Measurements from ENCODE around the gene UBE2J2.

Gene UBE2J2

GRCh38 chr1:1286313-1287261, 12.9 kb upstream of the UBE2J2 start:
- no peaks in the 10 kb centered on the region for H3K4me1 ChIP-seq (ENCODE audit: control insufficient read depth, insufficient read depth, low read length)
- no peaks in the 10 kb centered on the region for H3K9me3 ChIP-seq (ENCODE audit: control insufficient read depth, insufficient read depth, low read length)
- no peak for DNase-seq (ENCODE audit: low read depth, low spot score)
- WGBS (ENCODE audit: insufficient coverage, insufficient read length): no CpG with 5 or more reads among the region's 50 CpGs
- no peak overlapping the region; the same call in 1 of the 2 replicates for H3K4me3 ChIP-seq (ENCODE audit: low read length)
- H3K36me3 ChIP-seq (ENCODE audit: control insufficient read depth, insufficient read depth, low read length): no peaks in the 10 kb centered on the region; the same call in 1 of the 2 replicates
- H3K27ac ChIP-seq (ENCODE audit: low read length): no peak overlapping the region
- H3K27me3 ChIP-seq (ENCODE audit: control insufficient read depth, insufficient read depth, low read length): no peaks in the 10 kb centered on the region

DNA sequence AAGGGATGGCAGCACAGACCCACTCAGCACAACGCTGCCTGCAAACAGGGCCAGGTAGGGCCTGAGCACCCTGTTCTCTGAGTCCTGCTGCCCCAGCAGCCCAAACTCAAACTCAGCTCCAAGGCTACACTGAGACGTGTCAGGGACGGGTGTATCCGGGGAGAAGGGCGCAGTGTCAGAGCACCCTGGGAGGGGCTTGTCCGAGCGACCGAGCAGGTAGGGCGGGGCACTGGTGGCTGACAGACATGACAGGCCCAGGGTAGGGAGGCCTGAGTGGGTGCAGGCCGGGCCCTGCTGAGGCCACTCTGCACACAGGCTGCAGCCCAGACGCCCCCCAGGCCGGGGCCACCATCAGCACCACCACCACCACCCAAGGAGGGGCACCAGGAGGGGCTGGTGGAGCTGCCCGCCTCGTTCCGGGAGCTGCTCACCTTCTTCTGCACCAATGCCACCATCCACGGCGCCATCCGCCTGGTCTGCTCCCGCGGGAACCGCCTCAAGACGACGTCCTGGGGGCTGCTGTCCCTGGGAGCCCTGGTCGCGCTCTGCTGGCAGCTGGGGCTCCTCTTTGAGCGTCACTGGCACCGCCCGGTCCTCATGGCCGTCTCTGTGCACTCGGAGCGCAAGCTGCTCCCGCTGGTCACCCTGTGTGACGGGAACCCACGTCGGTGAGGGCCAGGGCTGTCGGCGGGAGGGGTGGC, 12.1 kb upstream of the UBE2J2 start:
- H3K4me1 ChIP-seq (ENCODE audit: control insufficient read depth, insufficient read depth, low read length): no peaks in the 10 kb centered on the region
- H3K4me3 ChIP-seq (ENCODE audit: low read length): no peak overlapping the region
- no peaks in the 10 kb centered on the region for H3K9me3 ChIP-seq (ENCODE audit: control insufficient read depth, insufficient read depth, low read length)
- no peaks in the 10 kb centered on the region; the same call in 1 of the 2 replicates for H3K36me3 ChIP-seq (ENCODE audit: control insufficient read depth, insufficient read depth, low read length)
- DNase-seq (ENCODE audit: low read depth, low spot score): no peak
- H3K27me3 ChIP-seq (ENCODE audit: control insufficient read depth, insufficient read depth, low read length): no peaks in the 10 kb centered on the region
- H3K27ac ChIP-seq (ENCODE audit: low read length): no peak overlapping the region
- WGBS (ENCODE audit: insufficient coverage, insufficient read length): no CpG with 5 or more reads among the region's 37 CpGs

DNA sequence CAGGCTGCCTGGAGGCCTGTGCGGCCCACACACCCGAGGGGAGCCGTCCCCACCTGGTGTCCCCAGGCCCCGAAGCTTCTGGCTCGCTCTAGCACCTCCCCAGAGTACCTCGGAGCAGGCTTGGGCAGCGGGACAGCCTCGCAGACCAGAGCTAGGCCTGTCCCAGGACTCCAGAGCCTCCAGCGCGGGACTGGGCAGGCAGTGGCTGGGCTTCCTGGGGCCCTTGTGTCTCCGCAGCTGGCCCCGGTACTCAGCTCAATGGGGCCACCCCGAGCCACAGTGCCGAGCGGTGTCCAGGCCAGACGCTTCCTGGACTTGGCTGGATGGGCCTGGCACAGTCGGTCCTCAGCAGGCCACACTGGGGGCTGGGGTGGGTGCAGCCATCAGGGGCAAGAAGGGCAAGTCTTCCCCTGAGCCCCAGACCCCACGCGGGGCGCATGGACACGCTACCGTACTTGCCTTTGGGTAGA, 11.5 kb upstream of the UBE2J2 start:
- no peaks in the 10 kb centered on the region for H3K9me3 ChIP-seq (ENCODE audit: control insufficient read depth, insufficient read depth, low read length)

DNA sequence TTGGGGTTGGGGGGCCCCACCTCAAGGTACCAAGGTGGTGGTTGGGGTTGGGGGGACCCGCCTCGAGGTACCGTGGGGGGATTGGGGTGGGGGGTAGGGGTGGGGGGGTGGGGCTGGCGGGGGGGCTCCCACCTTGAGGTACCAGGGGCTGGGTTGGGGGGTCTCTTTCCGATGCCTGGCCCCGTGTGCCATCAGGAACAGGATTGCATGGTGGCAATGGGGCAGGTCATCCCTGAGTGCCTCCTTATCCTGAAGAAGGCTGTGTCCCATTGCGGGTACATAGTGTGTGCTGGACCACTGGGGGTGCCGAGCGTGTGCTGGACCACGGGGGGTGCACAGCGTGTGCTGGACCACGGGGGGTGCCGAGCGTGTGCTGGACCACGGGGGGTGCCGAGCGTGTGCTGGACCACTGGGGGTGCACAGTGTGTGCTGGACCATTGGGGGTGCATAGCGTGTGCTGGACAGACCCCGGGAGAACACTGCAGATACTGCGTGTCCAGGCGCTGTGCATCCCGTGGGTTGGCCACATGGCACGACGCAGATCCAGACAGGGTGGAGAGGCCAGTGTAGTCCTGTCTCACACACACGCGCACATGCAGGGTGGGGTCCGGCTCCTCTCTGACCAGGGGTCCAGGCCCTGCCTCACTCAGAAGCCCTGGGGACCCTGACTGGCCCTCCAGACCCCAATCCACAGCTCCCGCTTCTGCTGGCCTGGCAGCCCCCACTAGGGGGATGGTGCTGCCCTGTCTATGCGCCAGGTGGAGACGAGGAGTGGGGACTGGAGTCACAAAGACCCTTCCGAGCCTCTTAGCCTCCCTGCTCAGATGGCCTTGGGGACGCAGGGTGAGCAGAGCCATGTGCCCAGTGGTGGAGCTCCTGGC, 10.8 kb upstream of the UBE2J2 start:
- no peak overlapping the region for H3K4me3 ChIP-seq (ENCODE audit: low read length)
- no peaks in the 10 kb centered on the region for H3K27me3 ChIP-seq (ENCODE audit: control insufficient read depth, insufficient read depth, low read length)
- no peaks in the 10 kb centered on the region for H3K9me3 ChIP-seq (ENCODE audit: control insufficient read depth, insufficient read depth, low read length)
- DNase-seq (ENCODE audit: low read depth, low spot score): no peak
- no CpG with 5 or more reads among the region's 32 CpGs for WGBS (ENCODE audit: insufficient coverage, insufficient read length)
- H3K36me3 ChIP-seq (ENCODE audit: control insufficient read depth, insufficient read depth, low read length): no peaks in the 10 kb centered on the region; the same call in 1 of the 2 replicates
- H3K4me1 ChIP-seq (ENCODE audit: control insufficient read depth, insufficient read depth, low read length): no peaks in the 10 kb centered on the region
- no peak overlapping the region for H3K27ac ChIP-seq (ENCODE audit: low read length)

More for the DNA sequence above, 11.5 kb upstream of the UBE2J2 start:
- H3K27me3 ChIP-seq (ENCODE audit: control insufficient read depth, insufficient read depth, low read length): no peaks in the 10 kb centered on the region
- no peak overlapping the region for H3K4me3 ChIP-seq (ENCODE audit: low read length)
- H3K4me1 ChIP-seq (ENCODE audit: control insufficient read depth, insufficient read depth, low read length): no peaks in the 10 kb centered on the region
- H3K27ac ChIP-seq (ENCODE audit: low read length): no peak overlapping the region
- H3K36me3 ChIP-seq (ENCODE audit: control insufficient read depth, insufficient read depth, low read length): no peaks in the 10 kb centered on the region; the same call in 1 of the 2 replicates
- no CpG with 5 or more reads among the region's 22 CpGs for WGBS (ENCODE audit: insufficient coverage, insufficient read length)
- DNase-seq (ENCODE audit: low read depth, low spot score): no peak

DNA sequence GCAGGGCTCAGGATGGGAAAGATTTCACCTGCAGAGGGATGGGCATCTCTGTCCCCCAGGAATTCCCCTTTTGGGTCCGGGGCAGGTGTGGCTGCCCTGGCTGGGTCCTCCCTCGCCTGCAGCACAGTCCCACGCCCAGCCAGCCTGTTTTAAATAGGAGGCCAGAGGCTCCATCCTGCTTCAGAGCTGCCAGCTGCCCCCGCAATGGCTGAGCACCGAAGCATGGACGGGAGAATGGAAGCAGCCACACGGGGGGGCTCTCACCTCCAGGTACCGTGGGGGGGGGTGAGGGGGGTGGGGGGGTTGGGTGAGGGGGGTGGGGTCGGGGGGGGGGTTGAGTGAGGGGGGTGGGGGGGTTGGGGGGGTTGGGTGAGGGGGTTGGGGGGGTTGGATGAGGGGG, 10.2 kb upstream of the UBE2J2 start:
- Histone ChIP-seq H3K9me3 (ENCODE audit: control insufficient read depth, insufficient read depth, low read length) (no peaks in the 10 kb centered on the region), H3K36me3 (ENCODE audit: control insufficient read depth, insufficient read depth, low read length) (no peaks in the 10 kb centered on the region; the same call in 1 of the 2 replicates), H3K4me1 (ENCODE audit: control insufficient read depth, insufficient read depth, low read length) (no peaks in the 10 kb centered on the region; the same call in 1 of the 2 replicates), H3K4me3 (ENCODE audit: low read length) (no peak overlapping the region), H3K27ac (ENCODE audit: low read length) (no peak overlapping the region), H3K27me3 (ENCODE audit: control insufficient read depth, insufficient read depth, low read length) (no peaks in the 10 kb centered on the region)
- no peak for DNase-seq (ENCODE audit: low read depth, low spot score)
- no CpG with 5 or more reads among the region's 9 CpGs for WGBS (ENCODE audit: insufficient coverage, insufficient read length)

DNA sequence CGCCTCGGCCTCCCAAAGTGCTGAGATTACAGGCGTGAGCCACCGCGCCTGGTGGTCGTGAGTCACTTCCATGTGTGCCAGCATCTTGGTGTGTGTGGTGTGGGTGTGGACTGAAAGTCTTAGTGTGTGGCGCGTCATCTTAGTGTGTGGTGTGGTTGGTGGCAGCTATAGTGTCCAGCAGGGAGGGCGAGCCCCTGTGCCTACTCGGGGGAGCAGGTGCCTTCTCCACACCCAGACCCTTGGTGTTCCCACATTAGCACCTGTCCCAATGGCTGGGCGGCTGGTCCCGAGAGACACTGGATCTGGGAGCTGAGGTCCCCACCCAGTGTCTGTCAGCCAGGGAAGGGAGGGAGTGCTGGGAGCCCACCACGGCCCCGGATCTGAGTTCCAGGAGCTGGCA, 9.3 kb upstream of the UBE2J2 start:
- Histone ChIP-seq H3K36me3 (ENCODE audit: control insufficient read depth, insufficient read depth, low read length) (no peaks in the 10 kb centered on the region; the same call in 1 of the 2 replicates), H3K4me1 (ENCODE audit: control insufficient read depth, insufficient read depth, low read length) (no peaks in the 10 kb centered on the region; the same call in 1 of the 2 replicates), H3K4me3 (ENCODE audit: low read length) (no peak overlapping the region), H3K27ac (ENCODE audit: low read length) (no peak overlapping the region), H3K9me3 (ENCODE audit: control insufficient read depth, insufficient read depth, low read length) (no peaks in the 10 kb centered on the region), H3K27me3 (ENCODE audit: control insufficient read depth, insufficient read depth, low read length) (no peaks in the 10 kb centered on the region)
- no CpG with 5 or more reads among the region's 14 CpGs for WGBS (ENCODE audit: insufficient coverage, insufficient read length)
- no peak for DNase-seq (ENCODE audit: low read depth, low spot score)

DNA sequence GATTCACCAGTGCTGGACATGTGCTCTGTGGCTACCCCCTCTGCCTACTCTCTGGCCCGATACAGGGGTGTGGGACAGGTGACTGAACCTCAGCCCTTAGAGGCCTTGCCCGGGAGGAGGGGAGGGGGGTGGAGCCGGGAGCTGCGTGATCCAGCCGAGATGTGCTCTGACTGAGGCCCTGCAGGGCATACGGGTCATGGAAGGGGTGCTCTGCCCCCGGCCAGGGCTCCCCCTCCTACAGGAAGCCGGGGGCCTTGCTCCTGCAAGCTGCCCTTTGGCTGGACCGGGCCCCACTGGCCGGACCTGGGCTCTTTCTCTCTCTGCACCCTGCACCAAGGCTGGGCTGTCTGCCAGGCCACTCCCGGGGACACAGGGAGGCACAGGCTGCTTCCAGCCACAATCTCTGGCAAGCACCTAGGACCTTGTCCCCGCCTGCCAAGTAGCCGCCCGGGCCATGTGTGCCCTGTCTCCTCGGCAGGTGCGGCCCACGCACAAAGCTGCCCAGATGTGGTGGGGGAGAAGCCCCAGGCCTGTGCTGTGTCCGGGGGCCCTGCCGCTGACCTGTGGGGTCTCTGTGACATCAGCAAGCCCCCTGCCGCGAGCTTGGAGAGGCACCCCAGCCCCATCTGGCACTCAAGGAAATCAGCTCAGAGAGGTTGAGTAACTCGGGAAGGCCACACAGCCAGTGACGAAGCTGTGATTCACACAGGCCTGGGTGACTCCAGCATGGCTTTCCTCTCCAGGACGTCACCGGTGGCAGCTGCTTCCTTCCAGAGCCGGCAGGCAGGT, 8.1 kb upstream of the UBE2J2 start:
- no peaks in the 10 kb centered on the region for H3K9me3 ChIP-seq (ENCODE audit: control insufficient read depth, insufficient read depth, low read length)
- H3K36me3 ChIP-seq (ENCODE audit: control insufficient read depth, insufficient read depth, low read length): no peaks in the 10 kb centered on the region; the same call in 1 of the 2 replicates
- no peaks in the 10 kb centered on the region; the same call in 1 of the 2 replicates for H3K4me1 ChIP-seq (ENCODE audit: control insufficient read depth, insufficient read depth, low read length)
- WGBS (ENCODE audit: insufficient coverage, insufficient read length): no CpG with 5 or more reads among the region's 26 CpGs
- H3K27ac ChIP-seq (ENCODE audit: low read length): no peak overlapping the region
- H3K4me3 ChIP-seq (ENCODE audit: low read length): no peak overlapping the region
- DNase-seq (ENCODE audit: low read depth, low spot score): no peak
- H3K27me3 ChIP-seq (ENCODE audit: control insufficient read depth, insufficient read depth, low read length): no peaks in the 10 kb centered on the region

DNA sequence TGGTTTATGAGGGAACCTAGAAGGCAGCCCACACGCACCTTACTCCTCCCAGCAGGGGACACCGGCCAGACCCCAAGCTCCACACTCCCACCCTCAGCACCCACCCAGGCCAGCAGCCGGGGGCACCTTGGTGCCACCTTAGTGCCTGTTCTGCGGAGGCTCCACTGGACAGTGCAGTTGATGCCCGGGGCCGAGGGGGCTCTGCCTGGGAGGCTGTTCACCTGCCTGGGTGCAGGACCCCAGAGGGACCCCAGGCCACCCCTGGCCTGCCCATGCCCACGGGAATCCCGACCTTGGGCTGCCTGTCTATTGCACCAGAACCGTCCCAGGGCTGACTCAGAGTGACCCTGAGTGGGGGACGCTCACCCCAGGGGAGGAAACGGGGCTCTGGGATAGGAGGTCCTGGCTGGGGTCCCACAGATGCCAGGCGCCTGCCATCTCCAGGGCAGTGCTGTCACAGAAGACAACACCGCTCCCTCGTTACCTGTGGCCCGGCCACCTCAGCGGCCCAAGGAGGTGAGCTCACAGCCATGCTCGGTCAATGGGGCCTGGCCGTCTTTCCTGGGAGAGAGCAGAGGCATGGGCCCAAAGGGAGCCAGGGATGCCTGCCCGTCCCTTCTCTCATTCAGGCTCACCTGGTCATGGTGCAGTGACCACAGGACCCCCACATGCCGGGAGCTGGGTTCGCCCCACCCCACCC, 7.3 kb upstream of the UBE2J2 start:
- H3K4me3 ChIP-seq (ENCODE audit: low read length): no peak overlapping the region
- WGBS (ENCODE audit: insufficient coverage, insufficient read length): no CpG with 5 or more reads among the region's 21 CpGs
- no peaks in the 10 kb centered on the region for H3K36me3 ChIP-seq (ENCODE audit: control insufficient read depth, insufficient read depth, low read length)
- DNase-seq (ENCODE audit: low read depth, low spot score): no peak
- H3K9me3 ChIP-seq (ENCODE audit: control insufficient read depth, insufficient read depth, low read length): no peaks in the 10 kb centered on the region
- H3K27me3 ChIP-seq (ENCODE audit: control insufficient read depth, insufficient read depth, low read length): no peaks in the 10 kb centered on the region
- no peak overlapping the region for H3K27ac ChIP-seq (ENCODE audit: low read length)
- no peaks in the 10 kb centered on the region; the same call in 1 of the 2 replicates for H3K4me1 ChIP-seq (ENCODE audit: control insufficient read depth, insufficient read depth, low read length)

GRCh38 chr1:1279028-1279427, 5.4 kb upstream of the UBE2J2 start:
- Histone ChIP-seq H3K36me3 (ENCODE audit: control insufficient read depth, insufficient read depth, low read length) (no peaks in the 10 kb centered on the region), H3K4me3 (ENCODE audit: low read length) (no peak overlapping the region), H3K4me1 (ENCODE audit: control insufficient read depth, insufficient read depth, low read length) (peaks cover 1% of the 10 kb centered on the region; the same call in 1 of the 2 replicates), H3K27ac (ENCODE audit: low read length) (no peak overlapping the region), H3K27me3 (ENCODE audit: control insufficient read depth, insufficient read depth, low read length) (no peaks in the 10 kb centered on the region), H3K9me3 (ENCODE audit: control insufficient read depth, insufficient read depth, low read length) (no peaks in the 10 kb centered on the region)
- WGBS (ENCODE audit: insufficient coverage, insufficient read length): no CpG with 5 or more reads among the region's 17 CpGs
- no peak for DNase-seq (ENCODE audit: low read depth, low spot score)

Measured in iPS DF 6.9 (cell line).